Measurements from ENCODE around the gene PRKN. TPM values are rescaled to one million over a fixed set of nuclear protein-coding genes. Genes with fewer than 3 reads are reported as not detected.

Gene PRKN
- total RNA-seq, 1 experiment from 2014 or later = 2.0 TPM

DNA sequence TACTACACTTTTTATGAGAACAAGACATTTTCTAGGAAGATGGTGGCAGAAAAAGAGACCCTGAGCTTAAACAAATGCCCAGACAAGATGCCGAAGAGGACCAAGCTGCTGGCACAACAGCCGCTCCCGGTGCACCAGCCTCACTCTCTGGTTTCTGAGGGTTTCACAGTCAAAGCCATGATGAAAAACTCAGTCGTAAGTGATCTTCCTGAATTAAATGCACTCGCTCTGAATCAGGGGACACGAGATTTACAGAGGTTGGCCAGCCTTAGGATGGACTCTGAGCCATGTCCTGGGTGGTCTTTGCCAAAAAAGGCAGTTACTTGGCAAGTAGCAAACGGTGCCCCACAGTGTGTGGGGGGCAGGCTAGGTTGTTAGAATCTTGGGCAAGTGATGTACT, 631 bp upstream of the PRKN start:
- no peak for DNase-seq
- no peak overlapping the region for H2AK5ac ChIP-seq (ENCODE audit: insufficient read length, low read length)
- TF ChIP-seq, protein P1, sequence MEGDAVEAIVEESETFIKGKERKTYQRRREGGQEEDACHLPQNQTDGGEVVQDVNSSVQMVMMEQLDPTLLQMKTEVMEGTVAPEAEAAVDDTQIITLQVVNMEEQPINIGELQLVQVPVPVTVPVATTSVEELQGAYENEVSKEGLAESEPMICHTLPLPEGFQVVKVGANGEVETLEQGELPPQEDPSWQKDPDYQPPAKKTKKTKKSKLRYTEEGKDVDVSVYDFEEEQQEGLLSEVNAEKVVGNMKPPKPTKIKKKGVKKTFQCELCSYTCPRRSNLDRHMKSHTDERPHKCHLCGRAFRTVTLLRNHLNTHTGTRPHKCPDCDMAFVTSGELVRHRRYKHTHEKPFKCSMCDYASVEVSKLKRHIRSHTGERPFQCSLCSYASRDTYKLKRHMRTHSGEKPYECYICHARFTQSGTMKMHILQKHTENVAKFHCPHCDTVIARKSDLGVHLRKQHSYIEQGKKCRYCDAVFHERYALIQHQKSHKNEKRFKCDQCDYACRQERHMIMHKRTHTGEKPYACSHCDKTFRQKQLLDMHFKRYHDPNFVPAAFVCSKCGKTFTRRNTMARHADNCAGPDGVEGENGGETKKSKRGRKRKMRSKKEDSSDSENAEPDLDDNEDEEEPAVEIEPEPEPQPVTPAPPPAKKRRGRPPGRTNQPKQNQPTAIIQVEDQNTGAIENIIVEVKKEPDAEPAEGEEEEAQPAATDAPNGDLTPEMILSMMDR (conservative IDR thresholded peaks at IDR 0.05) = no peak
- H2BK12ac ChIP-seq (ENCODE audit: insufficient read length, low read depth, low read length) = no peak overlapping the region
- no peak overlapping the region for H2BK15ac ChIP-seq (ENCODE audit: low read depth, low read length)
- Mint-ChIP-seq H3K4me1 (peaks cover 19% of the 10 kb centered on the region in 2 experiments), H3K36me3 (ENCODE audit: insufficient read depth in 1 of 3, low read depth in 3 of 3) (no peaks in the 10 kb centered on the region), H3K27me3 (ENCODE audit: low read depth) (peaks cover 4% of the 10 kb centered on the region), H3K27ac (peak overlapping the region; percentile 65 to 95 (median 79); a peak in 4 of 7 replicates), H3K9me3 (no peaks in the 10 kb centered on the region; a peak in 1 of 5 replicates), H3K4me3 (peak overlapping the region; percentile 51 to 59)
- no peak overlapping the region for H4K8ac ChIP-seq (replicated peaks; ENCODE audit: insufficient read length, low read depth, low read length)
- H3K9me3 ChIP-seq (ENCODE audit: control insufficient read depth, low read depth, low read length) = no peaks in the 10 kb centered on the region
- WGBS (ENCODE audit: extremely low coverage, insufficient read length, low lambda C conversion rate) = no CpG with 5 or more reads among the region's 7 CpGs
- no peaks in the 10 kb centered on the region for H3K23me2 ChIP-seq (ENCODE audit: insufficient read length, low read depth, low read length, poor library complexity, severe bottlenecking)
- H2BK120ac ChIP-seq (ENCODE audit: low read depth, low read length, poor library complexity, severe bottlenecking) = no peak overlapping the region
- H4K91ac ChIP-seq (ENCODE audit: insufficient read length, low read depth, low read length) = no peak overlapping the region
- no peak overlapping the region for H3K23ac ChIP-seq (ENCODE audit: insufficient read length, low read depth, low read length)
- H3K27me3 ChIP-seq (ENCODE audit: insufficient read depth, low read length) = no peaks in the 10 kb centered on the region
- no peak overlapping the region for H3K56ac ChIP-seq (ENCODE audit: insufficient read length, low read depth, low read length)
- H3K14ac ChIP-seq (ENCODE audit: insufficient read depth, low read length) = peak overlapping the region; percentile 77; the same call in 1 of the 2 replicates
- no peaks in the 10 kb centered on the region for H3K79me1 ChIP-seq (ENCODE audit: insufficient read depth, low read depth, low read length, poor library complexity, severe bottlenecking)
- H2BK20ac ChIP-seq (ENCODE audit: low read depth, low read length, poor library complexity, severe bottlenecking) = no peak overlapping the region
- peak overlapping the region; percentile 60 for H3T11ph ChIP-seq (ENCODE audit: low read length)
- H3K18ac ChIP-seq (ENCODE audit: insufficient read length, low read depth, low read length) = peak overlapping the region; percentile 87
- no peak overlapping the region for H2AFZ ChIP-seq (ENCODE audit: low read length)
- H3K4ac ChIP-seq (ENCODE audit: low read depth, low read length) = no peak overlapping the region; the same call in 1 of the 2 replicates
- no peak overlapping the region for H4K5ac ChIP-seq (ENCODE audit: insufficient read length, low read depth, low read length)
- H4K20me1 ChIP-seq (ENCODE audit: control insufficient read depth, insufficient read depth, insufficient read length) = no peaks in the 10 kb centered on the region
- no peak overlapping the region for H2BK5ac ChIP-seq (ENCODE audit: insufficient read length, low read length)
- H3K9ac ChIP-seq (ENCODE audit: extremely low read depth, insufficient read length, low read length) = no peak overlapping the region
- no peaks in the 10 kb centered on the region for H3K79me2 ChIP-seq (ENCODE audit: insufficient read depth, low read length)
- no peak overlapping the region for H3K4me2 ChIP-seq (ENCODE audit: insufficient read depth, insufficient read length, low read length)
- no peak overlapping the region for H3K27ac ChIP-seq (ENCODE audit: insufficient read length, low read depth, low read length)
- peaks cover 3% of the 10 kb centered on the region; the same call in 1 of the 2 replicates for H3K4me1 ChIP-seq (ENCODE audit: insufficient read depth, low read length)
